H9 (cell line): ENCODE measurements around the gene FAM174B. TPM values are rescaled to one million over a fixed set of nuclear protein-coding genes. Genes with fewer than 3 reads are reported as not detected.

Experiments
- DNase-seq: peaks from one replicate; pipeline ENCODE4 v3.0.0-alpha.2; 2017
- H2AFZ ChIP-seq: one replicate; pipeline ENCODE4 v1.6.1; 2013; ENCODE audit warnings: mild to moderate bottlenecking, low read length, control low read depth, moderate library complexity
- H2AK5ac ChIP-seq: 2 replicates; pipeline ENCODE4 v1.6.1; 2013; ENCODE audit warnings: low read length, control low read depth, mixed read lengths; ENCODE audit not compliant: insufficient read length
- H2BK120ac ChIP-seq: one replicate; pipeline ENCODE4 v1.6.1; 2013; ENCODE audit warnings: low read depth, mild to moderate bottlenecking, low read length, control low read depth, inconsistent platforms; ENCODE audit not compliant: poor library complexity, severe bottlenecking
- H2BK12ac ChIP-seq: 2 replicates; pipeline ENCODE4 v1.6.1; 2013; ENCODE audit warnings: low read length, control low read depth, mixed read lengths, low read depth; ENCODE audit not compliant: insufficient read length
- H2BK15ac ChIP-seq: 2 replicates; pipeline ENCODE4 v1.6.1; 2013; ENCODE audit warnings: low read depth, low read length, control low read depth
- H2BK20ac ChIP-seq: one replicate; pipeline ENCODE4 v1.6.1; 2013; ENCODE audit warnings: low read depth, mild to moderate bottlenecking, low read length, control low read depth, inconsistent platforms; ENCODE audit not compliant: poor library complexity, severe bottlenecking
- H2BK5ac ChIP-seq: 2 replicates; pipeline ENCODE4 v1.6.1; 2013; ENCODE audit warnings: low read length, control low read depth, mixed read lengths; ENCODE audit not compliant: insufficient read length
- H3K14ac ChIP-seq: 2 replicates; pipeline ENCODE4 v1.6.1; 2013; ENCODE audit warnings: low read length, control low read depth; ENCODE audit not compliant: insufficient read depth
- H3K18ac ChIP-seq: 2 replicates; pipeline ENCODE4 v1.6.1; 2013; ENCODE audit warnings: low read depth, mild to moderate bottlenecking, mixed read lengths, low read length, control low read depth; ENCODE audit not compliant: insufficient read length
- H3K23ac ChIP-seq: 2 replicates; pipeline ENCODE4 v1.6.1; 2013; ENCODE audit warnings: low read length, control low read depth, mixed read lengths, low read depth; ENCODE audit not compliant: insufficient read length
- H3K23me2 ChIP-seq: 2 replicates; pipeline ENCODE4 v1.6.1; 2013; ENCODE audit warnings: low read depth, mild to moderate bottlenecking, mixed read lengths, low read length, control low read depth; ENCODE audit not compliant: insufficient read length, poor library complexity, severe bottlenecking
- H3K27ac ChIP-seq: 2 replicates; pipeline ENCODE4 v1.5.1; 2013; ENCODE audit warnings: low read length, control low read depth, mixed read lengths, low read depth; ENCODE audit not compliant: insufficient read length
- H3K27me3 ChIP-seq: 2 replicates; pipeline ENCODE4 v1.6.1; 2013; ENCODE audit warnings: low read length, control low read depth, inconsistent platforms; ENCODE audit not compliant: insufficient read depth
- H3K4ac ChIP-seq: 2 replicates; pipeline ENCODE4 v1.6.1; 2013; ENCODE audit warnings: low read depth, mild to moderate bottlenecking, control low read depth, inconsistent platforms, low read length, moderate library complexity
- H3K4me1 ChIP-seq: 2 replicates; pipeline ENCODE4 v1.6.1; 2013; ENCODE audit warnings: low read length, control low read depth, inconsistent platforms; ENCODE audit not compliant: insufficient read depth
- H3K4me2 ChIP-seq: 2 replicates; pipeline ENCODE4 v1.6.1; 2013; ENCODE audit warnings: low read length, control low read depth, mixed read lengths; ENCODE audit not compliant: insufficient read length, insufficient read depth
- H3K56ac ChIP-seq: 2 replicates; pipeline ENCODE4 v1.6.1; 2013; ENCODE audit warnings: low read depth, mild to moderate bottlenecking, mixed read lengths, low read length, control low read depth; ENCODE audit not compliant: insufficient read length
- H3K79me1 ChIP-seq: 2 replicates; pipeline ENCODE4 v1.6.1; 2013; ENCODE audit warnings: low read depth, mild to moderate bottlenecking, moderate library complexity, low read length, control low read depth, inconsistent platforms; ENCODE audit not compliant: insufficient read depth, poor library complexity, severe bottlenecking
- H3K79me2 ChIP-seq: 2 replicates; pipeline ENCODE4 v1.6.1; 2013; ENCODE audit warnings: low read length, control low read depth, inconsistent platforms; ENCODE audit not compliant: insufficient read depth
- H3K9ac ChIP-seq: 2 replicates; pipeline ENCODE4 v1.6.1; 2013; ENCODE audit warnings: low read length, control low read depth, mixed read lengths; ENCODE audit not compliant: insufficient read length; ENCODE audit errors: extremely low read depth
- H3K9me3 ChIP-seq: one replicate; pipeline ENCODE4 v1.6.1; 2013; ENCODE audit warnings: low read depth, low read length, inconsistent platforms; ENCODE audit not compliant: control insufficient read depth
- H3T11ph ChIP-seq: one replicate; pipeline ENCODE4 v1.6.1; 2013; ENCODE audit warnings: mild to moderate bottlenecking, low read length, control low read depth, inconsistent platforms
- H4K20me1 ChIP-seq: one replicate; pipeline ENCODE4 v1.6.1; 2013; ENCODE audit not compliant: control insufficient read depth, insufficient read length, insufficient read depth
- H4K5ac ChIP-seq: 2 replicates; pipeline ENCODE4 v1.6.1; 2013; ENCODE audit warnings: low read depth, mild to moderate bottlenecking, mixed read lengths, low read length, control low read depth; ENCODE audit not compliant: insufficient read length
- H4K8ac ChIP-seq: replicated peaks from 2 replicates; pipeline ENCODE4 v1.6.1; 2013; ENCODE audit warnings: low read length, control low read depth, mixed read lengths, low read depth; ENCODE audit not compliant: insufficient read length
- H4K91ac ChIP-seq: 2 replicates; pipeline ENCODE4 v1.6.1; 2013; ENCODE audit warnings: low read depth, mild to moderate bottlenecking, moderate library complexity, mixed read lengths, low read length, control low read depth; ENCODE audit not compliant: insufficient read length
- H3K27ac Mint-ChIP-seq, 3 experiments: 2 replicates in 2 of 3; 3 replicates in 1 of 3; pipeline ENCODE4 v1.8.0; 2020 to 2021; ENCODE audit warnings: mixed read lengths in 3 of 3, mild to moderate bottlenecking in 1 of 3, moderate library complexity in 1 of 3
- H3K27me3 Mint-ChIP-seq: 2 replicates; pipeline ENCODE4 v1.8.0; 2021; ENCODE audit warnings: low read depth, mild to moderate bottlenecking, moderate library complexity, mixed read lengths
- H3K36me3 Mint-ChIP-seq, 3 experiments: 2 replicates in 2 of 3; 3 replicates in 1 of 3; pipeline ENCODE4 v1.8.0; 2020 to 2021; ENCODE audit warnings: low read depth in 3 of 3, mixed read lengths in 3 of 3; ENCODE audit not compliant: insufficient read depth in 1 of 3
- H3K4me1 Mint-ChIP-seq, 2 experiments: 2 replicates each; pipeline ENCODE4 v1.8.0; 2020; ENCODE audit warnings: mixed read lengths in 2 of 2
- H3K4me3 Mint-ChIP-seq, 2 experiments: 2 replicates in 1 of 2; 3 replicates in 1 of 2; pipeline ENCODE4 v1.8.0; 2020 to 2021; ENCODE audit warnings: mild to moderate bottlenecking in 2 of 2, mixed read lengths in 2 of 2, moderate library complexity in 1 of 2
- H3K9me3 Mint-ChIP-seq, 2 experiments: 2 replicates in 1 of 2; 3 replicates in 1 of 2; pipeline ENCODE4 v1.8.0; 2020; ENCODE audit warnings: mild to moderate bottlenecking in 2 of 2, mixed read lengths in 2 of 2, moderate library complexity in 1 of 2
- WGBS: extraction: QIAGEN DNeasy Blood & Tissue Kit; methylation state at CpG from one replicate; pipeline ENCODE4 v1.1.7; 2013; ENCODE audit warnings: missing lambda C conversion rate, low lambda C conversion rate, mixed read lengths; ENCODE audit not compliant: insufficient read length; ENCODE audit errors: extremely low coverage; 5-methylcytosine and 5-hydroxymethylcytosine counted together
- total RNA-seq: library from RNA; stranded (reverse); gene quantifications from 2 replicates; pipeline ENCODE4 v1.2.1, GENCODE V29; 2021
- TF ChIP-seq, protein P1 (sequence below): fragments of 200-600 bp; sonication (generic); conservative IDR thresholded peaks from 3 replicates; pipeline ENCODE4 v1.8.0; 2021; ENCODE audit warnings: antibody characterized with exemption, mild to moderate bottlenecking

Gene FAM174B
- total RNA-seq, 1 experiment from 2014 or later: 38.0 TPM

DNA sequence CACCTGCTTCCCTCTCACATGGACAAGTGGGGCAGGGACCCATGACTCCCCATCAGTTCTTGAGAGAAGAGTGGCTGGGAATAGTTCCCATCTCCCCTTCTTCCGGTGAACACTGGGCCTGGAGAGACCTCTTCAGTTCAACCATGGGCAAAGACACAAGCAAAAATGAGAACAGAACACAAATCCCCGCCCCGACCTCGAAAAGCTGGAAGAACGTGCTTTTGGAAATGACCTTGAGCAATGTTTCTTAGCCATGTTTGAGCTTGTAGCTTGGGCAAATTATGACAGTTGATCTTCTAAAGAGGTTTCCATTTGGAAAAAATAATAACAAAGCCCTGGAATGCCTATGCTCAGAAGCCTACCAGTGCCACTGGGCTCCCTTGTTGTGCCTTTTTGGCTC, 59.0 kb downstream of the FAM174B start:
- no peak overlapping the region for H2AFZ ChIP-seq
- no CpG with 5 or more reads among the region's 5 CpGs for WGBS
- no peak overlapping the region for H3K4ac ChIP-seq
- H3K27ac ChIP-seq: no peak overlapping the region
- Mint-ChIP-seq H3K36me3 (no peaks in the 10 kb centered on the region), H3K9me3 (no peaks in the 10 kb centered on the region), H3K4me1 (peaks cover 3 to 6% of the 10 kb centered on the region in 2 experiments; a peak in 3 of 4 replicates), H3K27me3 (peaks cover 2% of the 10 kb centered on the region; the same call in 1 of the 2 replicates), H3K27ac (no peak overlapping the region), H3K4me3 (no peak overlapping the region)
- no peak for DNase-seq
- H3K9me3 ChIP-seq: no peaks in the 10 kb centered on the region
- H3K4me2 ChIP-seq: no peak overlapping the region
- no peak overlapping the region for H4K8ac ChIP-seq
- no peak overlapping the region for H2BK5ac ChIP-seq
- no peaks in the 10 kb centered on the region for H3K79me1 ChIP-seq
- H3K56ac ChIP-seq: no peak overlapping the region
- H3K79me2 ChIP-seq: no peaks in the 10 kb centered on the region
- H2BK120ac ChIP-seq: no peak overlapping the region
- no peak overlapping the region for H2AK5ac ChIP-seq
- H3K9ac ChIP-seq: no peak overlapping the region
- no peaks in the 10 kb centered on the region for H3K27me3 ChIP-seq
- no peak overlapping the region for H3T11ph ChIP-seq
- TF ChIP-seq, protein P1, sequence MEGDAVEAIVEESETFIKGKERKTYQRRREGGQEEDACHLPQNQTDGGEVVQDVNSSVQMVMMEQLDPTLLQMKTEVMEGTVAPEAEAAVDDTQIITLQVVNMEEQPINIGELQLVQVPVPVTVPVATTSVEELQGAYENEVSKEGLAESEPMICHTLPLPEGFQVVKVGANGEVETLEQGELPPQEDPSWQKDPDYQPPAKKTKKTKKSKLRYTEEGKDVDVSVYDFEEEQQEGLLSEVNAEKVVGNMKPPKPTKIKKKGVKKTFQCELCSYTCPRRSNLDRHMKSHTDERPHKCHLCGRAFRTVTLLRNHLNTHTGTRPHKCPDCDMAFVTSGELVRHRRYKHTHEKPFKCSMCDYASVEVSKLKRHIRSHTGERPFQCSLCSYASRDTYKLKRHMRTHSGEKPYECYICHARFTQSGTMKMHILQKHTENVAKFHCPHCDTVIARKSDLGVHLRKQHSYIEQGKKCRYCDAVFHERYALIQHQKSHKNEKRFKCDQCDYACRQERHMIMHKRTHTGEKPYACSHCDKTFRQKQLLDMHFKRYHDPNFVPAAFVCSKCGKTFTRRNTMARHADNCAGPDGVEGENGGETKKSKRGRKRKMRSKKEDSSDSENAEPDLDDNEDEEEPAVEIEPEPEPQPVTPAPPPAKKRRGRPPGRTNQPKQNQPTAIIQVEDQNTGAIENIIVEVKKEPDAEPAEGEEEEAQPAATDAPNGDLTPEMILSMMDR: no peak
- no peak overlapping the region for H2BK15ac ChIP-seq
- H3K18ac ChIP-seq: no peak overlapping the region
- H2BK20ac ChIP-seq: no peak overlapping the region
- H4K5ac ChIP-seq: no peak overlapping the region
- H4K91ac ChIP-seq: no peak overlapping the region
- no peak overlapping the region for H2BK12ac ChIP-seq
- H3K4me1 ChIP-seq: no peaks in the 10 kb centered on the region
- no peaks in the 10 kb centered on the region for H4K20me1 ChIP-seq
- no peak overlapping the region for H3K14ac ChIP-seq
- H3K23me2 ChIP-seq: no peaks in the 10 kb centered on the region
- H3K23ac ChIP-seq: no peak overlapping the region
